H1 (cell line): Measurements from ENCODE around the gene OAS3.

ENCODE experiments used
- BCL11A ChIP-seq, 2 experiments: IDR thresholded peaks; one replicate each; pipeline ENCODE4 v1.6.1; 2011; ENCODE audit warnings: low read depth in 2 of 2, low read length in 2 of 2, mild to moderate bottlenecking in 2 of 2
- CEBPB ChIP-seq: IDR thresholded peaks from 2 replicates; pipeline ENCODE4 v1.6.1; 2012; ENCODE audit warnings: low read depth, low read length
- CHD2 ChIP-seq: IDR thresholded peaks from 2 replicates; pipeline ENCODE4 v1.6.1; 2012; ENCODE audit warnings: low read length, improper control_type of control experiment
- CREB1 ChIP-seq: IDR thresholded peaks from 2 replicates; pipeline ENCODE4 v1.6.1; 2012; ENCODE audit warnings: inconsistent platforms
- EGR1 ChIP-seq: IDR thresholded peaks from 2 replicates; pipeline ENCODE4 v1.6.1; 2011; ENCODE audit warnings: low read depth, low read length, borderline replicate concordance
- FOSL1 ChIP-seq: IDR thresholded peaks from 2 replicates; pipeline ENCODE4 v1.6.1; 2011; ENCODE audit warnings: mild to moderate bottlenecking, low read depth, low read length, moderate library complexity; ENCODE audit not compliant: insufficient read depth
- GABPA ChIP-seq: IDR thresholded peaks from 2 replicates; pipeline ENCODE4 v1.6.1; 2011; ENCODE audit warnings: mild to moderate bottlenecking, low read length, moderate library complexity, borderline replicate concordance; ENCODE audit not compliant: insufficient read depth
- POLR2A ChIP-seq, 2 experiments: IDR thresholded peaks; 1 replicate in 1 of 2; 2 replicates in 1 of 2; pipeline ENCODE4 v1.6.1; 2011; ENCODE audit warnings: low read depth in 2 of 2, low read length in 2 of 2, mild to moderate bottlenecking in 2 of 2; ENCODE audit errors: control extremely low read depth in 1 of 2
- POLR2AphosphoS5 ChIP-seq: IDR thresholded peaks from 2 replicates; pipeline ENCODE4 v1.6.1; 2011; ENCODE audit warnings: low read depth, low read length
- YY1 ChIP-seq: IDR thresholded peaks from 2 replicates; pipeline ENCODE4 v1.6.1; 2011; ENCODE audit warnings: low read depth, mild to moderate bottlenecking, low read length
- ZNF274 ChIP-seq: IDR thresholded peaks from 2 replicates; pipeline ENCODE4 v1.7.0; 2012; ENCODE audit warnings: low read length, borderline replicate concordance; ENCODE audit errors: extremely low read depth
- TF ChIP-seq, protein P1 (sequence below), 3 experiments: IDR thresholded peaks; 1 replicate in 2 of 3; 2 replicates in 1 of 3; pipeline versions ENCODE4 v1.5.1 to v1.6.1; 2011; ENCODE audit warnings: low read length in 3 of 3, mild to moderate bottlenecking in 3 of 3, inconsistent platforms in 2 of 3, low read depth in 1 of 3, moderate library complexity in 1 of 3; ENCODE audit not compliant: insufficient read depth in 1 of 3; ENCODE audit errors: control extremely low read depth in 1 of 3

DNA sequence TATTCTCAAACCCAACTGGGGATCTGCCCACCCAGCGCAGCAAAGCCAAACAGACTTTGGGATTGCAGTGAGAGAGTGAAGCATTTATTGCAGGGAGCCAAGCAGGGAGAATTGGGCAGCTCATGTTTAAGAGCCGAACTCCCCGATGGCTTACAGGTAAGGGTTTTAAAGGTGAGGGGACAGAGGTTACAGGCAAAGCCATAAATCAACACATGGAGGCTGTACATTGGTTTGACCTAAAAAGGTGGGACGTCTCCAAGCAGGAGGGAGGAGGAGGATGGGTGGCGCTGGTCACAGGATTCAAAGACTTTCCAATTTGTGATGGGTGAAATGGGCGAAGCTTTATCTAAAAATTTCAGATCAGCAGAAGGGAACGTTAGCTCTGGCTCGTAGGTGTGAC lies 58.2 kb downstream of the OAS3 start:
- TF ChIP-seq CHD2 (no peak), EGR1 (no peak), BCL11A (IDR thresholded peaks at IDR 0.05; ENCODE audit: low read depth in 2 of 2, low read length in 2 of 2) (no peak), ZNF274 (no peak), POLR2A (IDR thresholded peaks at IDR 0.05; ENCODE audit: control extremely low read depth in 1 of 2, low read depth in 2 of 2, low read length in 2 of 2) (no peak), CREB1 (no peak), FOSL1 (no peak), CEBPB (no peak), YY1 (no peak), POLR2AphosphoS5 (no peak), GABPA (no peak)
- TF ChIP-seq, protein P1, sequence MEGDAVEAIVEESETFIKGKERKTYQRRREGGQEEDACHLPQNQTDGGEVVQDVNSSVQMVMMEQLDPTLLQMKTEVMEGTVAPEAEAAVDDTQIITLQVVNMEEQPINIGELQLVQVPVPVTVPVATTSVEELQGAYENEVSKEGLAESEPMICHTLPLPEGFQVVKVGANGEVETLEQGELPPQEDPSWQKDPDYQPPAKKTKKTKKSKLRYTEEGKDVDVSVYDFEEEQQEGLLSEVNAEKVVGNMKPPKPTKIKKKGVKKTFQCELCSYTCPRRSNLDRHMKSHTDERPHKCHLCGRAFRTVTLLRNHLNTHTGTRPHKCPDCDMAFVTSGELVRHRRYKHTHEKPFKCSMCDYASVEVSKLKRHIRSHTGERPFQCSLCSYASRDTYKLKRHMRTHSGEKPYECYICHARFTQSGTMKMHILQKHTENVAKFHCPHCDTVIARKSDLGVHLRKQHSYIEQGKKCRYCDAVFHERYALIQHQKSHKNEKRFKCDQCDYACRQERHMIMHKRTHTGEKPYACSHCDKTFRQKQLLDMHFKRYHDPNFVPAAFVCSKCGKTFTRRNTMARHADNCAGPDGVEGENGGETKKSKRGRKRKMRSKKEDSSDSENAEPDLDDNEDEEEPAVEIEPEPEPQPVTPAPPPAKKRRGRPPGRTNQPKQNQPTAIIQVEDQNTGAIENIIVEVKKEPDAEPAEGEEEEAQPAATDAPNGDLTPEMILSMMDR (IDR thresholded peaks at IDR 0.05; ENCODE audit: control extremely low read depth in 1 of 3, insufficient read depth in 1 of 3, low read depth in 1 of 3, low read length in 3 of 3): no peak
